ENCODE measurements around the gene CSTA.

- TF ChIP-seq EZH2 (IDR thresholded peaks at IDR 0.05; ENCODE audit: borderline replicate concordance, low read length), result no peak
- TF ChIP-seq, protein P1, sequence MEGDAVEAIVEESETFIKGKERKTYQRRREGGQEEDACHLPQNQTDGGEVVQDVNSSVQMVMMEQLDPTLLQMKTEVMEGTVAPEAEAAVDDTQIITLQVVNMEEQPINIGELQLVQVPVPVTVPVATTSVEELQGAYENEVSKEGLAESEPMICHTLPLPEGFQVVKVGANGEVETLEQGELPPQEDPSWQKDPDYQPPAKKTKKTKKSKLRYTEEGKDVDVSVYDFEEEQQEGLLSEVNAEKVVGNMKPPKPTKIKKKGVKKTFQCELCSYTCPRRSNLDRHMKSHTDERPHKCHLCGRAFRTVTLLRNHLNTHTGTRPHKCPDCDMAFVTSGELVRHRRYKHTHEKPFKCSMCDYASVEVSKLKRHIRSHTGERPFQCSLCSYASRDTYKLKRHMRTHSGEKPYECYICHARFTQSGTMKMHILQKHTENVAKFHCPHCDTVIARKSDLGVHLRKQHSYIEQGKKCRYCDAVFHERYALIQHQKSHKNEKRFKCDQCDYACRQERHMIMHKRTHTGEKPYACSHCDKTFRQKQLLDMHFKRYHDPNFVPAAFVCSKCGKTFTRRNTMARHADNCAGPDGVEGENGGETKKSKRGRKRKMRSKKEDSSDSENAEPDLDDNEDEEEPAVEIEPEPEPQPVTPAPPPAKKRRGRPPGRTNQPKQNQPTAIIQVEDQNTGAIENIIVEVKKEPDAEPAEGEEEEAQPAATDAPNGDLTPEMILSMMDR (IDR thresholded peaks at IDR 0.05; ENCODE audit: low read length), result no peak
These were observed 8.7 kb upstream of the CSTA start for GRCh38 chr3:122316368-122316767.
